Measurements from ENCODE around the gene RGS6. TPM values are rescaled to one million over a fixed set of nuclear protein-coding genes. Genes with fewer than 3 reads are reported as not detected.

The RGS6 gene
- total and polyA plus RNA-seq, 4 donors, result 0.06 to 5.3 (median 0.17) TPM; not detected in 1

DNA sequence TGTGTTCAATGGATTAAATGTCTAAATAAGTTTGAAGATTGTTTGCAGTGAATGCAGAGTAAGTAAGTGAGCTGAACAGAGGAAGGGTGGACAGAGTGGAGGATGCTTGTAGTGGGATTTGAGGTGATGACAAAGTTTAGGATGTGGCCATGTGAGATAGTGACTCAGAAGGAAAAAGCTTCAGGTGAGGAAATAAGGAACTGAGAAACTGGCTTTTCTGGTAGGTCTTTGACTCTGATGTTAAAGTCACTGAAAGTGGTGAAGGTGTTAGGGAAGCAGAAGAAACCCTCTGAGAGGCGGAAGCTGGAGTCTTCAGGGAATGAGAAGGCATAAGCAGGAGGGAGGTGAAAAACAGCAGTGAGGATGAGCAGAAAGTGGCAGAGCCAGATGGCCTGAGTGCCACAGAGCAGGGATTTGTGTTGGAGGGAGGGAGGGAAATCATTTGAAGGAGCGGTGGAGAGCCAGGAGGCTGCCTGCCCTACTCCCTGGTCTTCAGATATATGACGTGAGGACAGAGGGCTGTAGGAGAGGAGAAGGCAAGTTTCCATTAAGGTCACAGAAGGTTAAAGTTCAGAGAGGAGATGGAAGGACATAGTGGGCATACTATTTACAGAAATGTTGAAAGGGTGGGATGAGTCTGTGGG, 24.8 kb downstream of the RGS6 start:
- no peak overlapping the region for H3K9ac ChIP-seq (ENCODE audit: low read depth in 1 of 2, low read length in 2 of 2)
- TF ChIP-seq, protein P1, sequence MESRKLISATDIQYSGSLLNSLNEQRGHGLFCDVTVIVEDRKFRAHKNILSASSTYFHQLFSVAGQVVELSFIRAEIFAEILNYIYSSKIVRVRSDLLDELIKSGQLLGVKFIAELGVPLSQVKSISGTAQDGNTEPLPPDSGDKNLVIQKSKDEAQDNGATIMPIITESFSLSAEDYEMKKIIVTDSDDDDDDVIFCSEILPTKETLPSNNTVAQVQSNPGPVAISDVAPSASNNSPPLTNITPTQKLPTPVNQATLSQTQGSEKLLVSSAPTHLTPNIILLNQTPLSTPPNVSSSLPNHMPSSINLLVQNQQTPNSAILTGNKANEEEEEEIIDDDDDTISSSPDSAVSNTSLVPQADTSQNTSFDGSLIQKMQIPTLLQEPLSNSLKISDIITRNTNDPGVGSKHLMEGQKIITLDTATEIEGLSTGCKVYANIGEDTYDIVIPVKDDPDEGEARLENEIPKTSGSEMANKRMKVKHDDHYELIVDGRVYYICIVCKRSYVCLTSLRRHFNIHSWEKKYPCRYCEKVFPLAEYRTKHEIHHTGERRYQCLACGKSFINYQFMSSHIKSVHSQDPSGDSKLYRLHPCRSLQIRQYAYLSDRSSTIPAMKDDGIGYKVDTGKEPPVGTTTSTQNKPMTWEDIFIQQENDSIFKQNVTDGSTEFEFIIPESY (IDR thresholded peaks at IDR 0.05), result no peak
- TF ChIP-seq RXRA (IDR thresholded peaks at IDR 0.05) (no peak), HNF4G (IDR thresholded peaks at IDR 0.05) (no peak), HNF4A (conservative IDR thresholded peaks at IDR 0.05) (no peak), GABPA (IDR thresholded peaks at IDR 0.05 in 1 of 2, conservative IDR thresholded peaks at IDR 0.05 in 1 of 2) (no peak), FOXA2 (IDR thresholded peaks at IDR 0.05) (no peak), EGR1 (IDR thresholded peaks at IDR 0.05; ENCODE audit: low read depth in 2 of 2) (no peak), JUND (IDR thresholded peaks at IDR 0.05) (no peak), SP1 (IDR thresholded peaks at IDR 0.05) (no peak), TAF1 (conservative IDR thresholded peaks at IDR 0.05) (no peak), FOXA1 (IDR thresholded peaks at IDR 0.05) (no peak), YY1 (IDR thresholded peaks at IDR 0.05) (no peak), NR2F2 (IDR thresholded peaks at IDR 0.05) (no peak), RAD21 (IDR thresholded peaks at IDR 0.05) (no peak)
- TF ChIP-seq, protein P2, sequence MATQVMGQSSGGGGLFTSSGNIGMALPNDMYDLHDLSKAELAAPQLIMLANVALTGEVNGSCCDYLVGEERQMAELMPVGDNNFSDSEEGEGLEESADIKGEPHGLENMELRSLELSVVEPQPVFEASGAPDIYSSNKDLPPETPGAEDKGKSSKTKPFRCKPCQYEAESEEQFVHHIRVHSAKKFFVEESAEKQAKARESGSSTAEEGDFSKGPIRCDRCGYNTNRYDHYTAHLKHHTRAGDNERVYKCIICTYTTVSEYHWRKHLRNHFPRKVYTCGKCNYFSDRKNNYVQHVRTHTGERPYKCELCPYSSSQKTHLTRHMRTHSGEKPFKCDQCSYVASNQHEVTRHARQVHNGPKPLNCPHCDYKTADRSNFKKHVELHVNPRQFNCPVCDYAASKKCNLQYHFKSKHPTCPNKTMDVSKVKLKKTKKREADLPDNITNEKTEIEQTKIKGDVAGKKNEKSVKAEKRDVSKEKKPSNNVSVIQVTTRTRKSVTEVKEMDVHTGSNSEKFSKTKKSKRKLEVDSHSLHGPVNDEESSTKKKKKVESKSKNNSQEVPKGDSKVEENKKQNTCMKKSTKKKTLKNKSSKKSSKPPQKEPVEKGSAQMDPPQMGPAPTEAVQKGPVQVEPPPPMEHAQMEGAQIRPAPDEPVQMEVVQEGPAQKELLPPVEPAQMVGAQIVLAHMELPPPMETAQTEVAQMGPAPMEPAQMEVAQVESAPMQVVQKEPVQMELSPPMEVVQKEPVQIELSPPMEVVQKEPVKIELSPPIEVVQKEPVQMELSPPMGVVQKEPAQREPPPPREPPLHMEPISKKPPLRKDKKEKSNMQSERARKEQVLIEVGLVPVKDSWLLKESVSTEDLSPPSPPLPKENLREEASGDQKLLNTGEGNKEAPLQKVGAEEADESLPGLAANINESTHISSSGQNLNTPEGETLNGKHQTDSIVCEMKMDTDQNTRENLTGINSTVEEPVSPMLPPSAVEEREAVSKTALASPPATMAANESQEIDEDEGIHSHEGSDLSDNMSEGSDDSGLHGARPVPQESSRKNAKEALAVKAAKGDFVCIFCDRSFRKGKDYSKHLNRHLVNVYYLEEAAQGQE (IDR thresholded peaks at IDR 0.05), result no peak
- TF ChIP-seq, protein P3, sequence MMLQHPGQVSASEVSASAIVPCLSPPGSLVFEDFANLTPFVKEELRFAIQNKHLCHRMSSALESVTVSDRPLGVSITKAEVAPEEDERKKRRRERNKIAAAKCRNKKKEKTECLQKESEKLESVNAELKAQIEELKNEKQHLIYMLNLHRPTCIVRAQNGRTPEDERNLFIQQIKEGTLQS (IDR thresholded peaks at IDR 0.05), result no peak
- TF ChIP-seq, protein P4, sequence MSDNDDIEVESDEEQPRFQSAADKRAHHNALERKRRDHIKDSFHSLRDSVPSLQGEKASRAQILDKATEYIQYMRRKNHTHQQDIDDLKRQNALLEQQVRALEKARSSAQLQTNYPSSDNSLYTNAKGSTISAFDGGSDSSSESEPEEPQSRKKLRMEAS (IDR thresholded peaks at IDR 0.05), result no peak
- TF ChIP-seq, protein P5, sequence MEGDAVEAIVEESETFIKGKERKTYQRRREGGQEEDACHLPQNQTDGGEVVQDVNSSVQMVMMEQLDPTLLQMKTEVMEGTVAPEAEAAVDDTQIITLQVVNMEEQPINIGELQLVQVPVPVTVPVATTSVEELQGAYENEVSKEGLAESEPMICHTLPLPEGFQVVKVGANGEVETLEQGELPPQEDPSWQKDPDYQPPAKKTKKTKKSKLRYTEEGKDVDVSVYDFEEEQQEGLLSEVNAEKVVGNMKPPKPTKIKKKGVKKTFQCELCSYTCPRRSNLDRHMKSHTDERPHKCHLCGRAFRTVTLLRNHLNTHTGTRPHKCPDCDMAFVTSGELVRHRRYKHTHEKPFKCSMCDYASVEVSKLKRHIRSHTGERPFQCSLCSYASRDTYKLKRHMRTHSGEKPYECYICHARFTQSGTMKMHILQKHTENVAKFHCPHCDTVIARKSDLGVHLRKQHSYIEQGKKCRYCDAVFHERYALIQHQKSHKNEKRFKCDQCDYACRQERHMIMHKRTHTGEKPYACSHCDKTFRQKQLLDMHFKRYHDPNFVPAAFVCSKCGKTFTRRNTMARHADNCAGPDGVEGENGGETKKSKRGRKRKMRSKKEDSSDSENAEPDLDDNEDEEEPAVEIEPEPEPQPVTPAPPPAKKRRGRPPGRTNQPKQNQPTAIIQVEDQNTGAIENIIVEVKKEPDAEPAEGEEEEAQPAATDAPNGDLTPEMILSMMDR (IDR thresholded peaks at IDR 0.05; ENCODE audit: low read depth, low read length, missing input control), result no peak

More for the DNA sequence above, 24.8 kb downstream of the RGS6 start:
- no peak for DNase-seq (ENCODE audit: low spot score)
- Histone ChIP-seq H3K36me3 (ENCODE audit: control insufficient read depth in 4 of 4, insufficient read depth in 3 of 4, low read depth in 1 of 4, low read length in 3 of 4) (no peaks in the 10 kb centered on the region), H3K9me3 (ENCODE audit: control insufficient read depth in 4 of 4, low read length in 3 of 4) (no peaks in the 10 kb centered on the region), H3K27me3 (ENCODE audit: control insufficient read depth in 4 of 4, insufficient read depth in 4 of 4, low read length in 3 of 4) (no peaks in the 10 kb centered on the region), H3K27ac (ENCODE audit: low read depth in 1 of 2, low read length in 2 of 2) (no peak overlapping the region), H3K4me3 (ENCODE audit: low read depth in 1 of 3, low read length in 3 of 3) (no peak overlapping the region), H3K4me1 (ENCODE audit: control insufficient read depth in 4 of 4, insufficient read depth in 4 of 4, low read length in 3 of 4) (no peaks in the 10 kb centered on the region)
- 45% methylated on average over 3 of the region's 3 CpGs for WGBS
